ENCODE data around the gene NUDT14.

Gene NUDT14

GRCh38 chr14:105126126-105126980, 54.8 kb downstream of the NUDT14 start:
- WGBS (ENCODE audit: extremely low coverage, insufficient coverage, insufficient read length) = no CpG with 5 or more reads among the region's 22 CpGs
- Histone ChIP-seq H4K12ac (ENCODE audit: low read depth, low read length) (no peak overlapping the region), H2BK120ac (ENCODE audit: insufficient read depth, low read length, poor library complexity) (no peak overlapping the region), H3K23ac (ENCODE audit: low read length) (no peak overlapping the region), H2BK12ac (ENCODE audit: low read length) (no peak overlapping the region), H3K4me2 (ENCODE audit: low read length) (no peak overlapping the region), H4K91ac (ENCODE audit: low read depth, low read length) (no peak overlapping the region), H3K4me3 (ENCODE audit: low read depth, low read length) (no peak overlapping the region), H3K79me2 (ENCODE audit: control insufficient read depth, insufficient read depth, low read length, poor library complexity) (no peaks in the 10 kb centered on the region), H3K36me3 (ENCODE audit: control insufficient read depth in 1 of 2, insufficient read depth in 2 of 2, low read length in 2 of 2) (no peaks in the 10 kb centered on the region), H3K79me1 (ENCODE audit: low read length) (no peaks in the 10 kb centered on the region), H3K4ac (ENCODE audit: low read depth, low read length) (no peak overlapping the region), H2AFZ (ENCODE audit: insufficient read depth, low read length, poor library complexity) (no peak overlapping the region), H3K14ac (ENCODE audit: low read length) (no peak overlapping the region), H2BK5ac (ENCODE audit: low read depth, low read length, poor library complexity) (no peak overlapping the region), H4K8ac (ENCODE audit: low read depth, low read length) (no peak overlapping the region), H3K27me3 (ENCODE audit: insufficient read depth, low read length) (no peaks in the 10 kb centered on the region), H3K9ac (ENCODE audit: low read length) (no peak overlapping the region), H3K9me3 (ENCODE audit: insufficient read depth, low read depth, low read length) (peaks cover 19% of the 10 kb centered on the region), H3K27ac (ENCODE audit: low read depth, low read length) (no peak overlapping the region), H2AK5ac (ENCODE audit: low read length) (no peak overlapping the region), H3K4me1 (ENCODE audit: control insufficient read depth in 1 of 2, insufficient read depth in 2 of 2, low read length in 2 of 2) (no peaks in the 10 kb centered on the region), H3K18ac (ENCODE audit: low read length) (no peak overlapping the region)
- DNase-seq = no peak

GRCh38 chr14:105124823-105125222, 56.3 kb downstream of the NUDT14 start:
- Histone ChIP-seq H2AK5ac (ENCODE audit: low read length) (no peak overlapping the region), H3K27me3 (ENCODE audit: insufficient read depth, low read length) (no peaks in the 10 kb centered on the region), H3K4ac (ENCODE audit: low read depth, low read length) (no peak overlapping the region), H4K91ac (ENCODE audit: low read depth, low read length) (no peak overlapping the region), H3K18ac (ENCODE audit: low read length) (no peak overlapping the region), H2BK12ac (ENCODE audit: low read length) (no peak overlapping the region), H3K9me3 (ENCODE audit: insufficient read depth, low read depth, low read length) (peaks cover 25% of the 10 kb centered on the region), H3K14ac (ENCODE audit: low read length) (no peak overlapping the region), H2BK5ac (ENCODE audit: low read depth, low read length, poor library complexity) (no peak overlapping the region), H2AFZ (ENCODE audit: insufficient read depth, low read length, poor library complexity) (no peak overlapping the region), H3K36me3 (ENCODE audit: control insufficient read depth in 1 of 2, insufficient read depth in 2 of 2, low read length in 2 of 2) (no peaks in the 10 kb centered on the region), H3K4me1 (ENCODE audit: control insufficient read depth in 1 of 2, insufficient read depth in 2 of 2, low read length in 2 of 2) (no peaks in the 10 kb centered on the region), H3K9ac (ENCODE audit: low read length) (no peak overlapping the region), H3K4me2 (ENCODE audit: low read length) (no peak overlapping the region), H3K27ac (ENCODE audit: low read depth, low read length) (no peak overlapping the region), H4K12ac (ENCODE audit: low read depth, low read length) (no peak overlapping the region), H3K79me1 (ENCODE audit: low read length) (no peaks in the 10 kb centered on the region), H2BK120ac (ENCODE audit: insufficient read depth, low read length, poor library complexity) (no peak overlapping the region), H3K4me3 (ENCODE audit: low read depth, low read length) (no peak overlapping the region), H3K23ac (ENCODE audit: low read length) (no peak overlapping the region), H4K8ac (ENCODE audit: low read depth, low read length) (no peak overlapping the region), H3K79me2 (ENCODE audit: control insufficient read depth, insufficient read depth, low read length, poor library complexity) (no peaks in the 10 kb centered on the region)
- no CpG with 5 or more reads among the region's 5 CpGs for WGBS (ENCODE audit: extremely low coverage, insufficient coverage, insufficient read length)
- no peak for DNase-seq

DNA sequence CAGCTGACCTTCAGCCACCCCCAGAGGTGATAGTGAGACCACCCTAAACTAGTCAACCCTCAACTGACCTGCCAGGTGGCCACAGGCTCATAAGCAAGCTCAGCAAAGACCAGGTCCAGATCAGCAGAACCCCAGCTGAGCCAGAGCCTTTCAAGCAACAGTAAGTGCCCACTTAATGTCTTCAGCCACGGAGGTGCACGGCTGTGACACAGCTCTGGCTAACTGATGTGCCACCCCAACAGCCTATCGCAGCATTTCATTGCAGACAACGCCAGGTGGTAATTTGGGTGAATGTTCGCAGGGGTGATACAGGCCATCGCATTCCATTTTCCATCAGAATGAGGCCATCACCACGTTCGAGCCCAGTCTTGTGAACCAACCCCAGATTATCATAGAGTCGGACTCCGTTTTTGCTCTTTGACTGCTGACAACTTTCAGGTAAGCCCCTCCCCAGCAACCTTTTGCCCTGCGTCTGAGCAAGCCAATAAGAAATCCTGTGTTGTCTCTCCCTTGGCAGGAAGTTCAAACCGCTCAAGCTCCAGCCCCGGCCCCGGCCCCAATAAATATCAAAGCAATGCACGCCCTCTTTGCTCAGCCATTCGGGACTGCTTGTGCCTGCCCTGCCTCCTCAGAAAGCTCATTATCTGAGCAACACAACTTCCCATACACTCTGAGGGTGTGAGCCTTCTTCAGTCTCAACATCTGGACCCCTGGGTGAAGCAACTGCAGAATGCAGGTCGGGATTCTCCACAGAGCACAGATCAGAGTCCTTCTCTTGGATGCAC, 56.9 kb downstream of the NUDT14 start:
- Histone ChIP-seq H2BK5ac (ENCODE audit: low read depth, low read length, poor library complexity) (no peak overlapping the region), H2AFZ (ENCODE audit: insufficient read depth, low read length, poor library complexity) (no peak overlapping the region), H4K91ac (ENCODE audit: low read depth, low read length) (no peak overlapping the region), H4K8ac (ENCODE audit: low read depth, low read length) (no peak overlapping the region), H3K9me3 (ENCODE audit: insufficient read depth, low read depth, low read length) (peaks cover 25% of the 10 kb centered on the region), H3K23ac (ENCODE audit: low read length) (no peak overlapping the region), H3K4me2 (ENCODE audit: low read length) (no peak overlapping the region), H2BK12ac (ENCODE audit: low read length) (no peak overlapping the region), H3K9ac (ENCODE audit: low read length) (no peak overlapping the region), H3K4me1 (ENCODE audit: control insufficient read depth in 1 of 2, insufficient read depth in 2 of 2, low read length in 2 of 2) (no peaks in the 10 kb centered on the region), H3K27me3 (ENCODE audit: insufficient read depth, low read length) (no peaks in the 10 kb centered on the region), H4K12ac (ENCODE audit: low read depth, low read length) (no peak overlapping the region), H2AK5ac (ENCODE audit: low read length) (no peak overlapping the region), H3K18ac (ENCODE audit: low read length) (no peak overlapping the region), H3K79me1 (ENCODE audit: low read length) (no peaks in the 10 kb centered on the region), H3K79me2 (ENCODE audit: control insufficient read depth, insufficient read depth, low read length, poor library complexity) (no peaks in the 10 kb centered on the region), H3K36me3 (ENCODE audit: control insufficient read depth in 1 of 2, insufficient read depth in 2 of 2, low read length in 2 of 2) (no peaks in the 10 kb centered on the region), H3K14ac (ENCODE audit: low read length) (no peak overlapping the region), H3K4ac (ENCODE audit: low read depth, low read length) (no peak overlapping the region), H3K27ac (ENCODE audit: low read depth, low read length) (no peak overlapping the region), H2BK120ac (ENCODE audit: insufficient read depth, low read length, poor library complexity) (no peak overlapping the region), H3K4me3 (ENCODE audit: low read depth, low read length) (no peak overlapping the region)
- no CpG with 5 or more reads among the region's 17 CpGs for WGBS (ENCODE audit: extremely low coverage, insufficient coverage, insufficient read length)
- DNase-seq = no peak

DNA sequence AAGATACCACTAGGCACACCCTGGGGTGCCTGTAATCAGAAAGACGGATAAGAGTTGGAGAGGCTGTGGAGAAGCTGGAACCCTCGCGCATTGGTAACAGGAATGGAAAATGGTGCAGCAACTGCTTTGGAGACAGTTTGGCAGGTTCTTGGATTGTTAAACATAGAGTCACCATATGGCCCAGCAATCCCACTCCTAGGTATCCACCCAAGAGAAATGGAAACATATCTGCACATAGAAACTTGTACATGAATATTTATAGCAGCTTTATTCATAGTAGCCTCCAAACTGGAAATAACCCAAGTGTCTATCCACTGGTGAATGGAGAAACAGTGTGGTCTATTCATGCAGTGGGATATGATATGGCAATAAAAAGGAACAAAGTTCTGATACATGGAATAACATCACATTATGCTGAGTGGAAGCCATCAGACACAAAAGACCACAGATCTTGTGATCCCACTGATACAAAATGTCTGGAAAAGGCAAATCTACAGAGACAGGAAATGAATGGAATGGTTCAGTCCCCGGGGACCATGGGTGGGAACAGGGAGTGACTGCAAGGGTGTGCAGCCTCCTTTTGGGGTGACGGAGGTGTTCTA, 57.9 kb downstream of the NUDT14 start:
- Histone ChIP-seq H2BK120ac (ENCODE audit: insufficient read depth, low read length, poor library complexity) (no peak overlapping the region), H3K9ac (ENCODE audit: low read length) (no peak overlapping the region), H2BK12ac (ENCODE audit: low read length) (no peak overlapping the region), H3K4ac (ENCODE audit: low read depth, low read length) (no peak overlapping the region), H3K23ac (ENCODE audit: low read length) (no peak overlapping the region), H3K4me2 (ENCODE audit: low read length) (no peak overlapping the region), H3K36me3 (ENCODE audit: control insufficient read depth in 1 of 2, insufficient read depth in 2 of 2, low read length in 2 of 2) (no peaks in the 10 kb centered on the region), H3K79me2 (ENCODE audit: control insufficient read depth, insufficient read depth, low read length, poor library complexity) (no peaks in the 10 kb centered on the region), H3K79me1 (ENCODE audit: low read length) (no peaks in the 10 kb centered on the region), H2BK5ac (ENCODE audit: low read depth, low read length, poor library complexity) (no peak overlapping the region), H3K27ac (ENCODE audit: low read depth, low read length) (no peak overlapping the region), H2AFZ (ENCODE audit: insufficient read depth, low read length, poor library complexity) (no peak overlapping the region), H2AK5ac (ENCODE audit: low read length) (no peak overlapping the region), H4K12ac (ENCODE audit: low read depth, low read length) (no peak overlapping the region), H3K4me1 (ENCODE audit: control insufficient read depth in 1 of 2, insufficient read depth in 2 of 2, low read length in 2 of 2) (no peaks in the 10 kb centered on the region), H4K8ac (ENCODE audit: low read depth, low read length) (no peak overlapping the region), H3K4me3 (ENCODE audit: low read depth, low read length) (no peak overlapping the region), H3K14ac (ENCODE audit: low read length) (no peak overlapping the region), H4K91ac (ENCODE audit: low read depth, low read length) (no peak overlapping the region), H3K27me3 (ENCODE audit: insufficient read depth, low read length) (no peaks in the 10 kb centered on the region), H3K18ac (ENCODE audit: low read length) (no peak overlapping the region), H3K9me3 (ENCODE audit: insufficient read depth, low read depth, low read length) (peaks cover 26% of the 10 kb centered on the region)
- WGBS (ENCODE audit: extremely low coverage, insufficient coverage, insufficient read length) = no CpG with 5 or more reads among the region's 5 CpGs
- DNase-seq = no peak
